Measurements from ENCODE around the gene TNS2.

TNS2 gene

DNA sequence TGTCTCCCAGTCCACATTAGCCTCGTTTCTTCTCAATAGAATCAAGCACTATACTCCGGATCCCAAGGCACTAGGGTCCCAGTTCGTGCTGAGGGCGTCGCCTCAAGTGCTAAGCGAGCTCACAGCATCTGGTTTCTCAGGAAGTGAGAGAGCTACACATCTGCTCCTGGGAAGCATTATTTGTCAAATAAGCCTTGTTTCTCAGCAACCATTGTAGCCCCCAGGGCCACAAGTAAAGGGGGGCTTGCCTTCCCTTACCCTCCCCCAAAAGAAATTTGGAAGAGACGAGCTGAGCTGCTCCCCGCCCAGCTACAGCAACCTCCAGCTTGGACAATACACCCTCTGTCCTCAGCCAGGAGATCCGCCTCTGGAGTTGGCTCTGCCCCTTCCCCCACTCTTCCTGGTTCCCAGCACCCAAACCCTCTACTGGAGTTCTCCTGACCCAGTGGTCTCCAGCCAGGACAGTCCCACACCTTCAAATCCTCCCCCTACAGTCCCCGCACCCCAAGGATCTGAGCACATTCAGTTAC is 5.7 kb upstream of the TNS2 start:
- 59% methylated on average over 10 of the region's 10 CpGs for WGBS
- peaks cover 35% of the 10 kb centered on the region for H3K4me1 ChIP-seq (ENCODE audit: insufficient read depth, low read length)

GRCh38 chr12:53044896-53045695 is 4.8 kb upstream of the TNS2 start:
- H3K27me3 ChIP-seq (ENCODE audit: insufficient read depth, low read length) = peaks cover 23% of the 10 kb centered on the region
- H3K9me3 ChIP-seq (ENCODE audit: insufficient read depth, low read depth, low read length) = no peaks in the 10 kb centered on the region
- 59% methylated on average over 4 of the region's 4 CpGs for WGBS
- H3K9ac ChIP-seq (ENCODE audit: low read depth, low read length) = no peak overlapping the region
- H3K27ac ChIP-seq (ENCODE audit: low read depth, low read length) = no peak overlapping the region
- peaks cover 12% of the 10 kb centered on the region for H3K36me3 ChIP-seq (ENCODE audit: insufficient read depth, low read length)
- H3K4me1 ChIP-seq (ENCODE audit: insufficient read depth, low read length) = peaks cover 44% of the 10 kb centered on the region
- H3K4me3 ChIP-seq (ENCODE audit: low read length) = no peak overlapping the region

More for the DNA sequence above, 5.7 kb upstream of the TNS2 start:
- Histone ChIP-seq H3K27me3 (ENCODE audit: insufficient read depth, low read length) (peaks cover 23% of the 10 kb centered on the region), H3K4me3 (ENCODE audit: low read length) (0 out of 2 replicates have a peak overlapping the region, but pooled peaks have one; percentile 1), H3K9me3 (ENCODE audit: insufficient read depth, low read depth, low read length) (no peaks in the 10 kb centered on the region), H3K36me3 (ENCODE audit: insufficient read depth, low read length) (peaks cover 22% of the 10 kb centered on the region), H3K9ac (ENCODE audit: low read depth, low read length) (no peak overlapping the region), H3K27ac (ENCODE audit: low read depth, low read length) (no peak overlapping the region)

DNA sequence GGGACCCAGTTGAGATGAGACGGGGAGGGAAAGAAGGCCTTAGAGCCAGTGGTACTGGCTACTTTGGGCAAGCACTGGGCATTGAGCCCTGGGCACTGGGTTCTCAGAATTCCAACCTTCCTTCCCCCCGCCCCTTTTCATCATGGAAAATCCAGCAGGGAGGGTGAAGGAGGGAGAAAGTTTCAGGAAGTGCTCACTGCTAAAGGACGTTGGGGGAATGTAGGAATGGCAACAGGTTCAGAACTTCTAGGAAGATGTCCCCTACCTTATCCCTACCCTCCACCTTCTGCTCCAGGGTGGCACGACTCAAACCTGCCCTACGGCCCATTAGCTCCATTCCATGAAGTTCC is 4.2 kb upstream of the TNS2 start:
- peak overlapping the region; percentile 65; the same call in 1 of the 2 replicates for H3K4me3 ChIP-seq (ENCODE audit: low read length)
- no peak overlapping the region for H3K9ac ChIP-seq (ENCODE audit: low read depth, low read length)
- peaks cover 49% of the 10 kb centered on the region for H3K4me1 ChIP-seq (ENCODE audit: insufficient read depth, low read length)

GRCh38 chr12:53046655-53047220 is 3.1 kb upstream of the TNS2 start:
- peak overlapping the region; percentile 64 for H3K27ac ChIP-seq (ENCODE audit: low read depth, low read length)
- H3K9me3 ChIP-seq (ENCODE audit: insufficient read depth, low read depth, low read length) = no peaks in the 10 kb centered on the region
- peaks cover 55% of the 10 kb centered on the region for H3K4me1 ChIP-seq (ENCODE audit: insufficient read depth, low read length)
- peaks cover 1% of the 10 kb centered on the region; the same call in 1 of the 2 replicates for H3K36me3 ChIP-seq (ENCODE audit: insufficient read depth, low read length)
- WGBS = 1% methylated on average over 42 of the region's 44 CpGs
- peak overlapping the region; percentile 74 for H3K9ac ChIP-seq (ENCODE audit: low read depth, low read length)
- peak overlapping the region; percentile 65 for H3K4me3 ChIP-seq (ENCODE audit: low read length)
- peaks cover 23% of the 10 kb centered on the region for H3K27me3 ChIP-seq (ENCODE audit: insufficient read depth, low read length)

More for the DNA sequence above, 4.2 kb upstream of the TNS2 start:
- no peak overlapping the region for H3K27ac ChIP-seq (ENCODE audit: low read depth, low read length)
- H3K27me3 ChIP-seq (ENCODE audit: insufficient read depth, low read length) = peaks cover 23% of the 10 kb centered on the region
- WGBS = 78% methylated on average over 3 of the region's 5 CpGs
- peaks cover 7% of the 10 kb centered on the region for H3K36me3 ChIP-seq (ENCODE audit: insufficient read depth, low read length)
- no peaks in the 10 kb centered on the region for H3K9me3 ChIP-seq (ENCODE audit: insufficient read depth, low read depth, low read length)

DNA sequence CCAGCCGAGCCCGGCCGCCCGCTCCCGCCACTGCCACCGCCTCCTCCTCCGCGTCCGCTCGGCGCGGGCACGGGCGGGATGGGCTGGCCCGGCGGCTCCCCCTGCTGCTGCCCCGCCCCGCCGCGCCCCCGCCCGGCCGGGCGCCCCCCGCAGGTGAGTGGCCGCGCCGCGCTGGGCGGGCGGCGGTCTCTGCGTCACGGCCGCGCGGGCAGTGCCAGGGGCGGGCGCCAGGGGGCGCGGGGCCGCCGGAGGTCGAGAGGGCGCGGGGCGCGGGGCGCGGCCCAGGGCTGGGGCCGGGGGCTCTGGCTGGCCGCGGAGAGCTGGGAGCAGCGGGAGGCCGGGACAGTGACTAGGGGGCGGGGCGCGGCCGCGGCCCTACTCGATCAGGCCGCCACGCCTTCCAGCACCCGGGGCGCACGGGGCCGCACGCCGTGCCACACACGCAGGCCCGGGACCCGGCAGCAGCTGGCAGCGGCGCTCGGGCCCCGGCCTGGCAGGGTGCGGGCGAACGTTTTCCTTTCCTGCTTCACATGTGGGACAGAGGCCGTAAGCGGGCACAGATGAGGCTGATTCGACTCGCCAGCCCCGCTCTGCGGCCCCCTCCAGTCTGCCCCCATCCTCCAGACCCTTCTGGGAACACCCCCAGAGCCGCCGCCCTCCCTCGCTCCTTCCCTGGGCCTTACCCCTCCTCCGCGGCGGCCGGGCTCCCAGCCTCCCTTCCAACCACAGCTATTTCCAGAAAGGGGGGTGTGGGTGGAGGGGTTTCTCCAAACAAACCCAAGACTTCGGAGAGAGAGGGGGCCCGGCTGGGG is 2.4 kb upstream of the TNS2 start:
- peak overlapping the region; percentile 65 for H3K4me3 ChIP-seq (ENCODE audit: low read length)
- H3K36me3 ChIP-seq (ENCODE audit: insufficient read depth, low read length) = peaks cover 4% of the 10 kb centered on the region; the same call in 1 of the 2 replicates
- H3K27ac ChIP-seq (ENCODE audit: low read depth, low read length) = peak overlapping the region; percentile 81
- peaks cover 54% of the 10 kb centered on the region for H3K4me1 ChIP-seq (ENCODE audit: insufficient read depth, low read length)
- under 1% methylated on average over 90 of the region's 94 CpGs for WGBS
- no peaks in the 10 kb centered on the region for H3K9me3 ChIP-seq (ENCODE audit: insufficient read depth, low read depth, low read length)
- H3K27me3 ChIP-seq (ENCODE audit: insufficient read depth, low read length) = peaks cover 23% of the 10 kb centered on the region
- H3K9ac ChIP-seq (ENCODE audit: low read depth, low read length) = peak overlapping the region; percentile 49; the same call in 1 of the 2 replicates

GRCh38 chr12:53048033-53048779 is 1.7 kb upstream of the TNS2 start:
- Histone ChIP-seq H3K9me3 (ENCODE audit: insufficient read depth, low read depth, low read length) (no peaks in the 10 kb centered on the region), H3K27ac (ENCODE audit: low read depth, low read length) (peak overlapping the region; percentile 81; the same call in 1 of the 2 replicates), H3K9ac (ENCODE audit: low read depth, low read length) (no peak overlapping the region), H3K4me1 (ENCODE audit: insufficient read depth, low read length) (peaks cover 51% of the 10 kb centered on the region), H3K27me3 (ENCODE audit: insufficient read depth, low read length) (peaks cover 23% of the 10 kb centered on the region), H3K4me3 (ENCODE audit: low read length) (peak overlapping the region; percentile 51), H3K36me3 (ENCODE audit: insufficient read depth, low read length) (peaks cover 4% of the 10 kb centered on the region; the same call in 1 of the 2 replicates)
- 15% methylated on average over 7 of the region's 10 CpGs for WGBS

GRCh38 chr12:53048780-53049401 is 974 bp upstream of the TNS2 start:
- Histone ChIP-seq H3K27ac (ENCODE audit: low read depth, low read length) (peak overlapping the region; percentile 81; the same call in 1 of the 2 replicates), H3K27me3 (ENCODE audit: insufficient read depth, low read length) (peaks cover 21% of the 10 kb centered on the region), H3K9ac (ENCODE audit: low read depth, low read length) (no peak overlapping the region; the same call in 1 of the 2 replicates), H3K9me3 (ENCODE audit: insufficient read depth, low read depth, low read length) (no peaks in the 10 kb centered on the region), H3K4me1 (ENCODE audit: insufficient read depth, low read length) (peaks cover 52% of the 10 kb centered on the region), H3K4me3 (ENCODE audit: low read length) (peak overlapping the region; percentile 41), H3K36me3 (ENCODE audit: insufficient read depth, low read length) (peaks cover 4% of the 10 kb centered on the region; the same call in 1 of the 2 replicates)
- WGBS = 18% methylated on average over 6 of the region's 6 CpGs

- Histone ChIP-seq H3K4me1 (ENCODE audit: insufficient read depth, low read length) (peaks cover 39% of the 10 kb centered on the region), H3K27ac (ENCODE audit: low read depth, low read length) (peak overlapping the region; percentile 79; the same call in 1 of the 2 replicates), H3K9ac (ENCODE audit: low read depth, low read length) (peak overlapping the region; percentile 26; the same call in 1 of the 2 replicates), H3K9me3 (ENCODE audit: insufficient read depth, low read depth, low read length) (no peaks in the 10 kb centered on the region), H3K27me3 (ENCODE audit: insufficient read depth, low read length) (peaks cover 5% of the 10 kb centered on the region), H3K4me3 (ENCODE audit: low read length) (peak overlapping the region; percentile 41), H3K36me3 (ENCODE audit: insufficient read depth, low read length) (peaks cover 4% of the 10 kb centered on the region; the same call in 1 of the 2 replicates)
- WGBS = 74% methylated on average over 2 of the region's 2 CpGs
Observed at GRCh38 chr12:53050426-53051057, 677 bp downstream of the TNS2 start.

- H3K9me3 ChIP-seq (ENCODE audit: insufficient read depth, low read depth, low read length) = no peaks in the 10 kb centered on the region
- peaks cover 4% of the 10 kb centered on the region; the same call in 1 of the 2 replicates for H3K36me3 ChIP-seq (ENCODE audit: insufficient read depth, low read length)
- H3K4me3 ChIP-seq (ENCODE audit: low read length) = no peak overlapping the region
- 64% methylated on average over 10 of the region's 11 CpGs for WGBS
- no peak overlapping the region for H3K9ac ChIP-seq (ENCODE audit: low read depth, low read length)
- H3K27me3 ChIP-seq (ENCODE audit: insufficient read depth, low read length) = no peaks in the 10 kb centered on the region
- H3K27ac ChIP-seq (ENCODE audit: low read depth, low read length) = no peak overlapping the region
- peaks cover 39% of the 10 kb centered on the region for H3K4me1 ChIP-seq (ENCODE audit: insufficient read depth, low read length)
Observed at GRCh38 chr12:53051058-53051880, 1.4 kb downstream of the TNS2 start.
